Endothelial cell of umbilical vein (primary cell): ENCODE measurements around the gene PLEKHG5. TPM values are rescaled to one million over a fixed set of nuclear protein-coding genes. Genes with fewer than 3 reads are reported as not detected.

Experiments
- BruUV-seq: library from RNA; stranded (reverse); fragments of 400-500 nt; replicated peaks from 2 replicates; lab custom pipeline; 2021; lab: Mats Ljungman, UMichigan
- CTCF ChIA-PET: fragments of 300-600, 350-600 bp; sonication (Branson Sonifier 250); formaldehyde crosslinking; loops from one replicate; lab custom pipeline; 2021; ENCODE audit warnings: antibody characterized with exemption, inconsistent platforms; lab: Charles Lee
- POLR2A ChIA-PET: fragments of 300-600, 350-600 bp; sonication (Branson Sonifier 250); formaldehyde crosslinking; loops from one replicate; lab custom pipeline; 2021; ENCODE audit warnings: antibody characterized with exemption, inconsistent platforms; lab: Charles Lee
- DNase-seq: peaks from one replicate; pipeline ENCODE4 v3.0.0-alpha.2; 2011; ENCODE audit warnings: low read depth, low spot score
- FAIRE-seq: peaks from 2 replicates; lab custom pipeline; 2011; peaks lifted over from hg19 to GRCh38; lab: Jason Lieb, UNC
- H2AFZ ChIP-seq: 2 replicates; pipeline ENCODE4 v1.6.0; 2012; ENCODE audit warnings: low read depth, low read length, control low read depth, inconsistent platforms
- H3K27ac ChIP-seq: 2 replicates; pipeline ENCODE4 v1.5.1; 2011; ENCODE audit warnings: low read depth, mild to moderate bottlenecking, control low read depth, low read length, moderate library complexity; ENCODE audit not compliant: insufficient read depth
- H3K27me3 ChIP-seq, 2 experiments: 2 replicates each; pipeline versions ENCODE4 v1.6.0 to v1.6.1; 2011; ENCODE audit warnings: low read length in 2 of 2, mixed read lengths in 1 of 2; ENCODE audit not compliant: control insufficient read depth in 2 of 2, insufficient read depth in 2 of 2
- H3K36me3 ChIP-seq, 2 experiments: 2 replicates in 1 of 2; 3 replicates in 1 of 2; pipeline ENCODE4 v1.5.1; 2011; ENCODE audit warnings: low read length in 2 of 2, mild to moderate bottlenecking in 1 of 2, moderate library complexity in 1 of 2; ENCODE audit not compliant: control insufficient read depth in 2 of 2, insufficient read depth in 2 of 2; ENCODE audit errors: extremely low read depth in 1 of 2
- H3K4me1 ChIP-seq: 3 replicates; pipeline ENCODE4 v1.5.1; 2011; ENCODE audit warnings: mild to moderate bottlenecking, low read length; ENCODE audit not compliant: control insufficient read depth, insufficient read depth; ENCODE audit errors: extremely low read depth
- H3K4me2 ChIP-seq: 2 replicates; pipeline ENCODE4 v1.6.1; 2011; ENCODE audit warnings: low read length, control low read depth, mixed read lengths; ENCODE audit not compliant: insufficient read depth
- H3K4me3 ChIP-seq, 3 experiments: fragments of 200-600 bp in 1 of 3; sonication (generic), shearing (Covaris generic) in 1 of 3; replicated peaks in 1 of 3; 2 replicates each; pipeline ENCODE4 v1.5.1; 2011 to 2016; ENCODE audit warnings: control low read depth in 3 of 3, low read length in 3 of 3, mild to moderate bottlenecking in 2 of 3, inconsistent platforms in 1 of 3, low read depth in 1 of 3, moderate library complexity in 1 of 3; ENCODE audit not compliant: insufficient read depth in 1 of 3
- H3K79me2 ChIP-seq: 2 replicates; pipeline ENCODE4 v1.6.0; 2012; ENCODE audit warnings: low read length, inconsistent platforms; ENCODE audit not compliant: control insufficient read depth, insufficient read depth
- H3K9ac ChIP-seq: replicated peaks from 2 replicates; pipeline ENCODE3; 2011; ENCODE audit warnings: low read length, control low read depth; ENCODE audit not compliant: insufficient read depth; ENCODE audit errors: extremely low read depth
- H3K9me1 ChIP-seq: replicated peaks from 3 replicates; pipeline ENCODE4 v1.6.0; 2011; ENCODE audit warnings: mild to moderate bottlenecking, low read length; ENCODE audit not compliant: control insufficient read depth, insufficient read depth; ENCODE audit errors: extremely low read depth
- H3K9me3 ChIP-seq: replicated peaks from 2 replicates; pipeline ENCODE4 v1.5.1; 2012; ENCODE audit warnings: low read length, inconsistent platforms; ENCODE audit not compliant: control insufficient read depth, insufficient read depth
- H4K20me1 ChIP-seq: replicated peaks from 2 replicates; pipeline ENCODE3; 2011; ENCODE audit warnings: mild to moderate bottlenecking, low read length; ENCODE audit not compliant: control insufficient read depth, insufficient read depth; ENCODE audit errors: extremely low read depth
- EZH2 ChIP-seq: IDR thresholded peaks from 2 replicates; pipeline ENCODE4 v1.6.1; 2012; ENCODE audit warnings: borderline replicate concordance, low read depth, mild to moderate bottlenecking, moderate library complexity, low read length, inconsistent platforms; ENCODE audit not compliant: severe bottlenecking
- GATA2 ChIP-seq: IDR thresholded peaks from 2 replicates; pipeline ENCODE4 v1.7.0; 2011; ENCODE audit warnings: low read depth, mild to moderate bottlenecking, moderate library complexity, mixed read lengths, low read length; ENCODE audit not compliant: insufficient read length, insufficient read depth
- JUN ChIP-seq: IDR thresholded peaks from 2 replicates; pipeline ENCODE4 v1.6.1; 2011; ENCODE audit warnings: borderline replicate concordance, low read depth; ENCODE audit not compliant: insufficient read length, insufficient read depth
- MYC ChIP-seq: IDR thresholded peaks from one replicate; pipeline ENCODE4 v1.6.1; 2011; ENCODE audit warnings: mild to moderate bottlenecking, low read depth, low read length
- POLR2A ChIP-seq: IDR thresholded peaks from 2 replicates; pipeline ENCODE4 v1.6.1; 2012; ENCODE audit warnings: low read depth, mild to moderate bottlenecking, control low read depth, low read length
- POLR2AphosphoS5 ChIP-seq: IDR thresholded peaks from 2 replicates; pipeline ENCODE4 v1.6.1; 2012; ENCODE audit warnings: low read depth, mild to moderate bottlenecking, control low read depth, low read length, moderate library complexity; ENCODE audit not compliant: insufficient read depth
- dilution Hi-C: fragments of 300-500 bp; cut with MboI; formaldehyde crosslinking; loops from one replicate; pipeline ENCODE4 v1.15.0; 2019; ENCODE audit warnings: low sequenced_read_pairs; ENCODE audit not compliant: extremely low pct_ligation_motif_present
- intact Hi-C: fragments of 100-400 bp; cut with micrococcal nuclease; formaldehyde crosslinking; loops from one replicate; pipeline ENCODE4 v1.10.0; 2022
- polyA plus RNA-seq, 4 experiments: library from polyadenylated mRNA; depleted of rRNA in 3 of 4; stranded (reverse) in 3 of 4; unstranded in 1 of 4; fragments of >200 nt; gene quantifications; 2 replicates each; pipeline versions ENCODE4 v1.2.1 to v1.2.3, GENCODE V29; 2011 to 2012; ENCODE audit warnings: missing spikeins in 1 of 4
- total RNA-seq: library from RNA; stranded (reverse); gene quantifications from 2 replicates; pipeline ENCODE4 v1.2.3, GENCODE V29; 2021
- TF ChIP-seq, protein P1 (sequence below): IDR thresholded peaks from 2 replicates; pipeline ENCODE4 v1.6.1; 2011; ENCODE audit not compliant: insufficient read depth, insufficient read length

The PLEKHG5 gene
- total and polyA plus RNA-seq, 2 donors (not counting 3 experiments of a cell fraction or from before 2014, with no cell fraction given) = 30.6 to 56.9 TPM

DNA sequence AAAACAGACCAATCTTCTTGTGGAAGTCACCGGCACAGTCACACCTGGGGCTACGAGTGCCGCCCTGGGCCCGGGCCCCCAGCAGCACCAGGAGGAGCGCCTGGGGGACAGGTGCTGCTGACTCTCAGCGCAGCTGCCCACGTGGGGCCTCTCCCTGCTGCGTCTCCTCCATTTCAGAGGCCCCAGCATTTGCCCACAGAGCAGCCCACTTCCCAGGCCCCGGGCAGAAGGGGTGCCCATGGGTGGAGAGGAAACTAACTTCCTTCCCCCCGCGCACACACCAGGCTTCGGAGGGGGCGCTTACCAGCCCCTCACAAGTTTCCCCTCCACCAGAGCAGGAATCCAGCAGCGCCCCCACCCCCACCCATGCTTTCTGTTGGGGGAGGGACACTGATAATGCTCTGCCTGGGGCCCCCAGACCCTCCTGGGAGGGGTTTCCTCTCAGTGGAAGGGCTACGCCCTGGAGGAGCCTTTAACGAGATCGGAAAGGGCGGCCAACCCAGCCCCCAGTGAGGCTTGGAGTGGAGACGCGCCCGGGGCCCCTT, 25.9 kb downstream of the PLEKHG5 start:
- Histone ChIP-seq H3K9me3 (no peaks in the 10 kb centered on the region), H3K4me2 (no peak overlapping the region), H3K27me3 (no peaks in the 10 kb centered on the region), H3K4me1 (no peaks in the 10 kb centered on the region), H4K20me1 (no peaks in the 10 kb centered on the region), H3K36me3 (peaks cover 12 to 46% of the 10 kb centered on the region in 2 experiments), H3K27ac (no peak overlapping the region), H3K79me2 (no peaks in the 10 kb centered on the region), H3K9ac (no peak overlapping the region), H3K4me3 (no peak overlapping the region), H2AFZ (no peak overlapping the region), H3K9me1 (no peaks in the 10 kb centered on the region)
- TF ChIP-seq EZH2 = no peak
- TF ChIP-seq, protein P1, sequence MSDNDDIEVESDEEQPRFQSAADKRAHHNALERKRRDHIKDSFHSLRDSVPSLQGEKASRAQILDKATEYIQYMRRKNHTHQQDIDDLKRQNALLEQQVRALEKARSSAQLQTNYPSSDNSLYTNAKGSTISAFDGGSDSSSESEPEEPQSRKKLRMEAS = no peak
- no peak for TF ChIP-seq MYC
- TF ChIP-seq POLR2A = no peak
- TF ChIP-seq POLR2AphosphoS5 = no peak
- TF ChIP-seq JUN = no peak
- ChIA-PET CTCF (no interaction called here), POLR2A (interaction anchor here (0.6 kb wide), 1 partner anchor 115 kb away, joined by 5 read pairs; no protein-coding TSS in a partner anchor)
- DNase-seq = no peak
- dilution Hi-C loops = no loop called here
- BruUV-seq = no TSS peak
- no peak for FAIRE-seq
- intact Hi-C loops = no loop called here

DNA sequence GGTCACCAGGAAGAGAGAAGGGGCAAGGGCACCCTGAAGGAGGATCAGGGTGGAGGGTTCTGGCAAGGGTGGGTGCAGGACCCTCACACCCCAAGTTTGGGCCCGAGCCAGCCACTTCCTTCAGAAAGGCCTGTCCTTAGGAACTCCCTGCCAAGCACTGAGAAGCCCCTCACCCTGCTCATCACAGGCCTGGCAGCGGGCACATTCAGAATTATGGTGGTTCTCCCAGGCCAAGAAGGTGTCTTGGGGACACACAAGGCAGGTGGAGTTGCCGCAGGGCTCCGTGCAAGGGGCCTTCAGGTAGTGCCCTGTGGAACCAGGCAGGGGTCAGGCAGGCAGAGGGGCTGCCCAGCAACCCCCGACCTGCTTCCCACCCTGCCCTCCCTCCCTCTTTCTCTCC, 26.6 kb downstream of the PLEKHG5 start:
- Histone ChIP-seq H3K9me3 (no peaks in the 10 kb centered on the region), H4K20me1 (no peaks in the 10 kb centered on the region), H3K4me3 (no peak overlapping the region), H3K4me2 (no peak overlapping the region), H3K27ac (no peak overlapping the region), H3K4me1 (no peaks in the 10 kb centered on the region), H3K79me2 (no peaks in the 10 kb centered on the region), H3K27me3 (no peaks in the 10 kb centered on the region), H2AFZ (no peak overlapping the region), H3K9me1 (no peaks in the 10 kb centered on the region), H3K36me3 (peaks cover 12 to 40% of the 10 kb centered on the region in 2 experiments), H3K9ac (no peak overlapping the region)
- DNase-seq = no peak
- FAIRE-seq = no peak
- ChIA-PET POLR2A (interaction anchor here (0.6 kb wide), 1 partner anchor 116 kb away, joined by 5 read pairs; no protein-coding TSS in a partner anchor), CTCF (no interaction called here)
- intact Hi-C loops (no loop called here), dilution Hi-C loops (no loop called here)
- TF ChIP-seq EZH2 (no peak), JUN (no peak), GATA2 (no peak), POLR2AphosphoS5 (no peak), POLR2A (no peak), MYC (no peak)
- TF ChIP-seq, protein P1 = no peak
- no TSS peak for BruUV-seq
